Hematopoietic multipotent progenitor cell treated with erythropoietin and hydrocortisone succinate and interleukin-3 and kit ligand, for 17 days (in vitro differentiated cells): ENCODE data around the gene BCOR.

Experiments
- DNase-seq: peaks from one replicate; pipeline ENCODE4 v3.0.0-alpha.2; 2015; ENCODE audit warnings: low spot score

BCOR gene

DNA sequence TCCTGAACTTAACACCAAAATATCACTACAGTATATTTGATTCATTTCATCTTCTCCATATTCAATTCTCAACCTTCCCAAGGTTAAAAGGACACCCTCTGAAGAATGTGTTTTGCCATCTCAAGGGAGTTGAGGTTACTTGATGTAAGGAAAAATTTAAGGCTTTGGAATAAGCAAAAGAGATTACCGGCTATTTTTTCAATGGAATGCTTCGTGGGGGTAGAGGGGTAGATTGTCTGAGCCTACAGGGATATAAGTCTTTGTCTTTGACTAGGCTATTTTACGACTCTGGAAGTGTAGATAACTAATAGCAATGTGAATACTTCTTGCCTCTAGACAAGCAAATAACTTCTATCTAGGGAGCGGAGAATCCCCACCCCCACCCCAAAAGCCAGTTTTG lies 78.2 kb downstream of the BCOR start:
- DNase-seq = no peak

- no peak for DNase-seq
Measured at GRCh38 chrX:40018041-40018440, 79.7 kb downstream of the BCOR start.

GRCh38 chrX:40016749-40017148 lies 81.0 kb downstream of the BCOR start:
- no peak for DNase-seq

- DNase-seq = no peak
Measured at GRCh38 chrX:40015693-40016092, 82.1 kb downstream of the BCOR start.

GRCh38 chrX:40013266-40014195 lies 84.2 kb downstream of the BCOR start:
- DNase-seq = no peak

DNA sequence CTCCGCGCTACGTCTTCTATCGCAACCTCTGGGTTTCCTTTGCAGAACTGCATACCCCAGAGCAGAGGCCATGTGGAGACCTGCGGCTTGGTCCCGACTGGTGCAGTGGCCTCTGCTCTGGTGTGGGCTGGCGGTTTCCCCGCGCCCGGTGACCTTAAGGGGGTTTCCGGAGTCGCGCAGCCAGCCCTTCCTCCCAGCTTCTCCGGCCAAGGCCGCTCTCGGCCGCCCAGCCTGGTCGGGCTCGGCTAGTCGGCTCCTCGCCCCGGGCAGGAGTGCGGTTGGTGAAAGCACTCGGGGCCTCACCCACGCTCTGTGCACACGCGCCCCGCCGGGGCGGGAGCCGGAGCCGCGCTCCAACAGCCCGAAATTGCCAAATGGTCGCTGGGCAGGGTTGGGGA lies 84.9 kb downstream of the BCOR start:
- no peak for DNase-seq

GRCh38 chrX:40012039-40012867 lies 85.5 kb downstream of the BCOR start:
- DNase-seq = no peak

DNA sequence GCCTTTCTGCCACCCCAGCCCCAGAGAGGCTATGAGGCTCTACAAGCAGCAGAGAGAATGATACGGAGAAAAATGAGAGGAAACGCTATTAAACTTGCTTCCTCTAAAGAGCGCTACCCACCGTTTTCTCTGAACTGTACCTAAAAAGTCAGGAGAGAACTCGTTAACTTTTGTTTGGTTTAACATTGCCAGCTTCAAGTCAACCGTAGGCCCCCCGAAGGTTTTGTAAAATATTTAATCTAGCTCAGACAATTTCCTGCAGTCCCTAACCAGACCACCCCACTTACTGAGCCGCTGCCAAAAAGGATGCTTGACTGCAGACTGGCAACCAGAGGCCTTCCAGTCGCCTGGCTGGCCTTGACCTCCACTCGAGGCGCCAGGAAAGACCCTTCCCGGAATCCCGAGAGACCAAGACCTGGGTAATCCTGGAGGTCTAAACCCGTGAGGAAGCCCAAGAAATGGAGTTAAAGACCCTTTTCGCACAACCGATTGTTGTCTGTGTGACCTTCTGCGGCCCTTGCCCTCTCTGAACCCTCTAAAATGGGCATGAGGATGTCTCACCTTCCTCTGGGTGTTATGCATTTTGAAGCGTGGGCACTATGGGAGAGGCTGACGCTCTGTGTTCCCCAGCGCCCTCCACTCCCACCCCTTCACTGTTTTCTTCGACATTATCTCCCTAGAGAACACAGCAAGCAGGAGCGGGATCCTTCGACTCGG lies 86.3 kb downstream of the BCOR start:
- DNase-seq = no peak

DNA sequence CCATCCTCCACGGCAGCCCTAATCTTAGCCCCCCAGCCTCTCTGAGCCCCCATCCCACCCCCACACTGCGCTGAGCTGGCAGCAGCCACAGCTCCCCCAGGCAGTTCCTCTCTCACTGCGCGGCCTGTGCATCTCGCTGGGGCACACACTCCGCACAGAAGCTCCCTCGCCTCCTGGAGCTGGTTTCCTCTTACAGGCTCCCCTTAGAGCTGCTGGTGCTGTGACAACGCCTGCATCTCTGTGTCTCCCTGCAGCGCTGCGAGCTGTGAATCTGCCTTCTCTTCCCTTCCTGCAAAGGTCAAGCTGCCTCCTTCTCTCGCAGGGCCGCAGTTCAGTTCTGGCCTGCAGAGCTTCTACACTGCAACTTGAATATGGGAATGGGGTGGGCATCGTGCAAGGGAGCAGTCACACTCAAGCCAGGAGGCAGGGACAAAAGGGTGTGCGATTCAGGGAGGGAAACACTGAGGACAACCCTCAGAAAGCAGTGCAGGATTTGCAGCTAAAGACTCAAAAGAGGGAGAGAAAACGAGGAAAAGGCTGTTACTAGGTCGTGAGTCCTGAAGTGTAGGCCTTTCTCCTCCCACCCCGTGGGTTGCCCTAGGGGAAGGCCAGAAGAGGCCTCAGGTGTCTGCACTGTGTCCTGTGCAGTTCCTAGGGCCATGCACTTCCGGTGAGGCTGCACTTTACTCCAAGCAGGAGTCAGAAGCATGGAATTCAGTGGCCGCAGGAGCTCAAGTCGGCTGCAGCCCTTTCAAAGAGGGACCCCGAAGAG lies 87.0 kb downstream of the BCOR start:
- DNase-seq = no peak

- no peak for DNase-seq
Measured at GRCh38 chrX:40009890-40010289, 87.9 kb downstream of the BCOR start.

GRCh38 chrX:40009462-40009851 lies 88.3 kb downstream of the BCOR start:
- DNase-seq = no peak

DNA sequence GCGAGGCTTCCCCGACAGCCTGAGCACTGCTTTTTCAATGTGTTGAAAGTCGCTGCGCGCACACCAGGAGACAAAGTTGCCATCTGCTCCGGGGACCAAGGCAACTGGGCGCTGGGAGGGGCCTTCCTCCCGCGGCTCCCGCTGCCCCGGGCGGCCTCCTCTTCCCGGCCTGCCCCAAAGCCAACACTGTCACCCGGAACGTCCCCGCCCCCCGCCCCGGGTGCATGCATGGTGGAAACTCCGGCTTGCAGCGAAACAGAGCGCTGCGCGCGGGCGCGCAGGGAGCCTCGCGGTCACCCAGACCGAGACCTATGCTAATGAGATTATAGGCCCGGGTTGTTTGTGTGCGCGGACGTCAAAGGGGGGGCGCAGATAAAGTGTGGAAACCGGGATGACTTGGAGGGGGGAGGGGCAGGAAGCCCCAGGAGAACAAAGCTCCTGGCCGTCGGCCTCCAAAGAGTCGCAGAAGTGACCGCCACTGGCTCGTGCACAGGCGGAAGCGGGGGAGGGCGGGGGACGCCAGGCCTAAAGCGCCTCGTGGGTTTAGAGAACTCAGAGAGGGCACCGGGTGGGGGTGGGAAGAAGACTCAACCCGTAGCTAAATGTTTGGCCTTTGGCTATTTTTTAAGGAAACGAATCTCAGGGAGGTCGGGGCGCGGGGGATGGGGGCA lies 88.8 kb downstream of the BCOR start:
- DNase-seq = no peak

DNA sequence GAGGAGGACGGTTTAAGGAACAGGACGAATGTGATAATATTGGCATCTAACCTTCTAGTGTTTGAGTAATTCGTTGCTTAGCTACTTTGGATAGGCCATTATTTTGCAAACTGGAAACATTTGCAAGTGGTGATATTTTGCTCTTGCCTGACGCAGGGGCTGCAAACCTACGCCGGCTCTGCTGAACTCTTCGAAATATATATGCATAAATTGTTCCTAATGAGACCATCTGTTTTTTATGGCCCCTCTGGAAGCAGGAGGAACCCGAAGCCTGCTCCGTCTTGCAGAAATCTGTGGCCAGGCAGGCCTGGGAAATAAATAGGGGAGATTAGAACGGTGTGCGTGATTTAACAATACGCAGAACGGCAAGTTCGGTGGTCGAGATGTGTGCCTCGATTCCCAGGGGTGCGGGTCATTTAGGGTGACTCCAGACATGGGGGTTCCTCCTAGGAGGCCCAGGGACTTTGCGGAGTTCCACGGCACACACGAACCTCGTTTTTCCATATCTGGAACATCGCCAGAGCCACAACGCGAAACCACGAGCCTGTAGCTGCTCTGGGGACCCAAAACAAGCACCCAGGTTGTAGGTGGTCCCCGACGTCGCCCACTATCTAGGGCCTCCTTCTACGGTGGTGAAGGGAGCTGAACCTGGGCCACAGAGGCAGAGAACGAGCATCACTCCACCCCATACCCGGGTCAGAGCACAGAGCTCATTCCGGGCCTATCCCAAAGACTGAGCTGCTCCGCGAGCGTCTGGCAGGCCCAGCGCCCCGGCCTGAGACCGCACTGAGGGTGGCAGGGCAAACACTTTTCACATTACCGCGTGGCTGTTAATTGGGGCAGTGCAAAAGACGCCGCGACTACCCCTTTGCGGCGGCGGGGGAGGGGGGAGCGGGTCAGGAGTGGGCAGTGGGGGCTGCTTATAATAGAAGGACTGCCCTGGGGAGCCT lies 89.7 kb downstream of the BCOR start:
- DNase-seq = no peak

- no peak for DNase-seq
Measured at GRCh38 chrX:40007131-40007755, 90.5 kb downstream of the BCOR start.

DNA sequence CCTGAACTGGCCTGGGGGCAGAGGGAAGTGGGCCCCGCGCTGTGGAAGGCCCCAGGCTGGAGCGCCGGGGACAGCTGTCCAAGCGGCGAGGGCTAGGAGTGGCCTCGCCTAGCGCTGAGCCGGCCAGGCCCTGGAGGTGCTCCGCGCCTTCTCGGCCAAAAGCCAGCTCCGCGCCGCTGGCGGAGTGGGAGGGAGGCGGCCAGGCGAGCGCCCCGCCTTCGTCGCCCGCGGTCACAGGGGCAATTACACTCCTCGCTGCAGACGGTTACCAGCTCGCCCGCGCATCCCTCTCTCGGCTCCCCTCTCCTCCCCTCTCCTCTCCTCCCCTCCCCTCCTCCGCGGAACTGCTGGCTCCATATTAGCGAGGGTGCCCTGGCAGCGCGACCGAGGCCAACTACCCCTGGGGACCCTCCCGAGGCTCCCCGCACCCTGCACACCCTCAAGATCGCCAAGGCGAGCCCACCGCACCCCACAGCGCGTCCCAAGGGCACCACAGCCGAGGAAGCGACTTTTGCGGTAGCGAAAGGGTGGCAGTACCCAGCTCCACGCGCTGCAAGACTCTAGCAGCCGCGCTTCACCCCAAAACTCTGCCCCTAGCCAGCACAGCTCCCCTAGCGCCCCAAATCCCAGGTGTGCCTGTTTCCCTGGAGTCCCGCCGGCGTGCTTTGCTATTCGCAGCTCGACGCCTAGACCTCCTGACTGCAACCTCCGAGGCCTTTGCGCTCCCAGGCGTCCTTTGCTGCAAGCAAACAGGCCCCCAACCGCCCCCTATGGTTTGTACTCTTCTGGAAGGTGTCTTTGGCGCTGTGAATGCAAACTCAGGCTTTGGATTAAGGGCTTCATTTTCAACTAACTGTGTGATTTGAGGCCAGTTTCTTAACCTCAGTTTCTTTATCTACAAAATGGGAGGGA lies 91.4 kb downstream of the BCOR start:
- no peak for DNase-seq

DNA sequence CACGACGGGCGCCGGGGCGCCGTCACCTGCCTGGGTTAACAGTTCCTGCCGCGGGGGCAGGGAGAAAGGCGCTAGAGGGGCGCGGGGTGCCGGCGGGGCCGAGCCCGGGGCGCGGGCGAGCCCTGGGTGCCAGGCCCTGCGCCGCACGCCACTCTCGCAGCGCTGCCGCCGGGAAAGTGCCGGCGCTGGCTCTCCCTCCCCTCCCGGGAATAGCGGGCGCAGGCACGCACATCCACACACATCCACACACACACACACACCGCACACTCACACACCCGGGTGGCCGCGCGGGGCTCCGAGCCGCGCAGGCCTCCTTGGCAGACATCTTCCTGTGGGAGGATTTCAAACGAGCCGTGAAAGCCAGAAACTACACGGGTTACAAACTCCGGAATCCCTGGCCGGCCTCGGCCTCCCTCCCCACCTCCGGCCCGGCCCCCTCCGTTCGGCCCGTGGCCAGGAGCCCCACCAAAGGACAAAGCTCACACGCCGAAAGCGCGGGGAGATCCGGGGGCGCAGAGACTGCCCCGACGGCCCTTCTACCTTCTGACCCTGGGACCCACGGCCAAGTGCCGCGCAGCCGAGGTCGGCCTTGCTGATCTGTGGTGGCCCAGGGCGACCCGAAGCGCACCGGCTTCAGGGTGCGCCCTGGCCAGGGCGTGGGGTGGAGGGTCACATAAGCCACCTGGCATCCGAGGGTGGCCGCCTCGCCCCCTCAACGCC lies 92.3 kb downstream of the BCOR start:
- DNase-seq = no peak

- no peak for DNase-seq
Measured at GRCh38 chrX:40004921-40005291, 92.9 kb downstream of the BCOR start.

GRCh38 chrX:40004246-40004535 lies 93.6 kb downstream of the BCOR start:
- no peak for DNase-seq
